Fibroblast of pulmonary artery (primary cell): Measurements from ENCODE around the gene TCF4.

Experiments used
- DNase-seq: peaks from one replicate; pipeline ENCODE4 v3.0.0-alpha.2; 2010; ENCODE audit warnings: low read depth
- H3K4me3 ChIP-seq: replicated peaks from 2 replicates; pipeline ENCODE4 v1.5.1; 2011; ENCODE audit warnings: low read depth, mild to moderate bottlenecking, control low read depth, low read length, moderate library complexity
- CTCF ChIP-seq: IDR thresholded peaks from 2 replicates; pipeline ENCODE4 v1.5.1; 2011; ENCODE audit warnings: mild to moderate bottlenecking, control low read depth, low read length, inconsistent platforms; ENCODE audit errors: missing control alignments

The TCF4 gene

GRCh38 chr18:55296115-55296514, 291.9 kb downstream of the TCF4 start:
- no peak for TF ChIP-seq CTCF
- DNase-seq = no peak
- no peak overlapping the region for H3K4me3 ChIP-seq

- DNase-seq = no peak
- no peak overlapping the region for H3K4me3 ChIP-seq
- TF ChIP-seq CTCF = no peak
Observed at GRCh38 chr18:55290898-55291297, 297.1 kb downstream of the TCF4 start.

- TF ChIP-seq CTCF = no peak
- no peak for DNase-seq
- H3K4me3 ChIP-seq = no peak overlapping the region
Observed at GRCh38 chr18:55289775-55290174, 298.2 kb downstream of the TCF4 start.

GRCh38 chr18:55289048-55289447, 298.9 kb downstream of the TCF4 start:
- no peak overlapping the region for H3K4me3 ChIP-seq
- TF ChIP-seq CTCF = no peak
- no peak for DNase-seq

- no peak overlapping the region for H3K4me3 ChIP-seq
- peak; percentile 17 for DNase-seq
- no peak for TF ChIP-seq CTCF
Observed at GRCh38 chr18:55287935-55288868, 299.8 kb downstream of the TCF4 start.

GRCh38 chr18:55287149-55287806, 300.7 kb downstream of the TCF4 start:
- TF ChIP-seq CTCF = no peak
- DNase-seq = no peak
- no peak overlapping the region for H3K4me3 ChIP-seq
